Right lobe of liver (tissue), 6 donors: ENCODE results near the gene MYO1D. TPM values are rescaled to one million over a fixed set of nuclear protein-coding genes. Genes with fewer than 3 reads are reported as not detected.

ENCODE experiments used
- ATAC-seq, 4 donors: fragments of 200-7000 bp; cut with Tn5 transposase; one replicate each; pipeline ENCODE4 v1.9.1; 2020; ENCODE audit warnings: mild to moderate bottlenecking in 4 of 4, moderate library complexity in 4 of 4
- DNase-seq, 3 donors: peaks; one replicate each; pipeline ENCODE4 v3.0.0-alpha.2; 2020
- H3K27ac ChIP-seq, 3 donors: fragments of 200-600 bp; one replicate each; pipeline ENCODE4 v1.8.0; 2022
- H3K27me3 ChIP-seq, 2 donors: fragments of 200-600 bp; one replicate each; pipeline ENCODE4 v1.8.0; 2022
- H3K36me3 ChIP-seq, 4 donors: fragments of 200-600 bp; sonication (generic) in 1 of 4; one replicate each; pipeline versions ENCODE4 v1.5.1 to v1.8.0; 2017 to 2022; ENCODE audit warnings: control low read depth in 1 of 4
- H3K4me1 ChIP-seq, 4 donors: fragments of 200-600 bp; sonication (generic) in 1 of 4; one replicate each; pipeline versions ENCODE4 v1.5.1 to v1.8.0; 2017 to 2022; ENCODE audit warnings: control low read depth in 1 of 4
- H3K4me3 ChIP-seq, 3 donors: fragments of 200-600 bp; one replicate each; pipeline ENCODE4 v1.8.0; 2022
- H3K9me3 ChIP-seq, 4 donors: fragments of 200-600 bp; sonication (generic) in 1 of 4; one replicate each; pipeline versions ENCODE4 v1.5.1 to v1.8.0; 2017 to 2022; ENCODE audit warnings: control low read depth in 1 of 4
- POLR2A ChIP-seq: fragments of 450-650 bp; IDR thresholded peaks from one replicate; pipeline ENCODE4 v1.6.1; 2017; ENCODE audit warnings: antibody characterized with exemption, mild to moderate bottlenecking
- WGBS: methylation state at CpG from one replicate; pipeline ENCODE4 v1.1.6; 2018; ENCODE audit warnings: low coverage, low lambda C conversion rate; ENCODE audit not compliant: insufficient coverage; ENCODE audit errors: missing lambda C conversion rate; 5-methylcytosine and 5-hydroxymethylcytosine counted together
- intact Hi-C, 2 donors: fragments of 100-400 bp; cut with DNase I; formaldehyde crosslinking; loops; one replicate each; pipeline versions ENCODE4 v1.11.2 to v1.14.1; 2022
- total RNA-seq, 6 experiments: library from RNA; depleted of rRNA in 2 of 6; stranded (reverse); fragments of >200 nt in 2 of 6; fragmentation: NEBNext Ultra II Directional in 3 of 6; extraction: Animal tissue kit (Norgen Biotek cat#: 25700) in 3 of 6; gene quantifications; one replicate each; pipeline versions ENCODE4 v1.1.0 to v1.2.4, GENCODE V29; 2016 to 2023
- TF ChIP-seq, protein P1 (sequence below), 4 donors: fragments of 200-600 bp in 3 of 4; fragments of 450-650 bp in 1 of 4; IDR thresholded peaks; one replicate each; pipeline versions ENCODE4 v1.5.1 to v1.8.0; 2016 to 2022; ENCODE audit warnings: antibody characterized with exemption in 4 of 4, mild to moderate bottlenecking in 2 of 4
- donor health status: DM: no; HTN: yes; CAD: no.
- donor health status: DM: no; HTN: no; CAD: no.
- donor health status: DM: no; HTN: no; CAD: no.
- donor health status: DM: no; HTN: yes; CAD: no.
- donor health status: DM: no; HTN: yes; CAD: no.

MYO1D gene
- total RNA-seq, 6 experiments from 2014 or later: 17.6 to 25.7 (median 21.0) TPM

DNA sequence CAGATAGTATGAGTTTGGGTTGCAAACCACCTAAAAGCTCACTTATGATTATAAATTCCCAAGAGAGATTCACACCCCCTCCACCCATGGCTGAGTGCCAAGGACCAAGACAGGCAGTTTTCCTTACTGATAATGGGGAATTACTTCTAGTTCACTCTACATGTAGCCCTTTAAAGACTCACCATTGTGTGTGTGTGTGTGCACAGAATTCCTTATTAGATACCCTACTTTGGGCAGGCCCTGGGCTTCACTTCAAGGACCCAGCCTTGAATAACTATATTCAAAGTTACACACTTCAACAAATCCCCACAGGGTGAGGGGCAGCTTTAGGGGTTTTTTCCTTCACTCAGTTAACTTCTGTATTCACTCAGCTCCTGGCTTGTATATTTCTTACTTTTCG lies 143.5 kb downstream of the MYO1D start:
- DNase-seq (no peak), ATAC-seq (no peak)
- intact Hi-C loops: no loop called here
- Histone ChIP-seq H3K9me3 (no peaks in the 10 kb centered on the region), H3K36me3 (no peaks in the 10 kb centered on the region), H3K27ac (no peak overlapping the region), H3K4me1 (no peaks in the 10 kb centered on the region), H3K27me3 (no peaks in the 10 kb centered on the region), H3K4me3 (no peak overlapping the region)
- WGBS: 100% methylated on average over 1 of the region's 1 CpG
- TF ChIP-seq, protein P1, sequence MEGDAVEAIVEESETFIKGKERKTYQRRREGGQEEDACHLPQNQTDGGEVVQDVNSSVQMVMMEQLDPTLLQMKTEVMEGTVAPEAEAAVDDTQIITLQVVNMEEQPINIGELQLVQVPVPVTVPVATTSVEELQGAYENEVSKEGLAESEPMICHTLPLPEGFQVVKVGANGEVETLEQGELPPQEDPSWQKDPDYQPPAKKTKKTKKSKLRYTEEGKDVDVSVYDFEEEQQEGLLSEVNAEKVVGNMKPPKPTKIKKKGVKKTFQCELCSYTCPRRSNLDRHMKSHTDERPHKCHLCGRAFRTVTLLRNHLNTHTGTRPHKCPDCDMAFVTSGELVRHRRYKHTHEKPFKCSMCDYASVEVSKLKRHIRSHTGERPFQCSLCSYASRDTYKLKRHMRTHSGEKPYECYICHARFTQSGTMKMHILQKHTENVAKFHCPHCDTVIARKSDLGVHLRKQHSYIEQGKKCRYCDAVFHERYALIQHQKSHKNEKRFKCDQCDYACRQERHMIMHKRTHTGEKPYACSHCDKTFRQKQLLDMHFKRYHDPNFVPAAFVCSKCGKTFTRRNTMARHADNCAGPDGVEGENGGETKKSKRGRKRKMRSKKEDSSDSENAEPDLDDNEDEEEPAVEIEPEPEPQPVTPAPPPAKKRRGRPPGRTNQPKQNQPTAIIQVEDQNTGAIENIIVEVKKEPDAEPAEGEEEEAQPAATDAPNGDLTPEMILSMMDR (IDR thresholded peaks at IDR 0.05): no peak

DNA sequence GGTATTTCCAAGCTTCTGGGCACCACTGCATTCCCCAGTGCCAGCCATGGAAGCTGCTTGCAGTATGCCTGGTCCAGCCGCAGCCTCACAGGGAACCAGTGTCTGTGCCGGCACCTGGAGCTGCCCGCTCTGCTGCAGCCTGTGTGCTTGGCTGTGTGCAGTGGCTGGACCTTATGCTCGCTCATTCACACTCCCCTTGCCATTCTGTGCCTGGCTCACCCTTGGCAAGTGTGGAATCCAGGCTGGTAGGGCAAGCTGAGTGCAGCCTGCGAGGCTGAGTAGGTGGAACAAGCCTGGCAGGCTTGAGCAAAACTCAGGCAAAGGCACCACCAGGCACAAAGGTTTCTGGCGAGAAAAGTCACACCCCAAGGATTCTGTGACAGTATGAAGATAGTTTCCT lies 144.0 kb downstream of the MYO1D start:
- Histone ChIP-seq H3K4me3 (no peak overlapping the region), H3K27ac (no peak overlapping the region), H3K9me3 (no peaks in the 10 kb centered on the region), H3K36me3 (no peaks in the 10 kb centered on the region), H3K27me3 (no peaks in the 10 kb centered on the region), H3K4me1 (no peaks in the 10 kb centered on the region)
- WGBS: 56% methylated on average over 3 of the region's 6 CpGs
- TF ChIP-seq POLR2A: no peak
- TF ChIP-seq, protein P1 (IDR thresholded peaks at IDR 0.05): no peak
- DNase-seq: no peak
- ATAC-seq: no peak
- intact Hi-C loops: no loop called here

DNA sequence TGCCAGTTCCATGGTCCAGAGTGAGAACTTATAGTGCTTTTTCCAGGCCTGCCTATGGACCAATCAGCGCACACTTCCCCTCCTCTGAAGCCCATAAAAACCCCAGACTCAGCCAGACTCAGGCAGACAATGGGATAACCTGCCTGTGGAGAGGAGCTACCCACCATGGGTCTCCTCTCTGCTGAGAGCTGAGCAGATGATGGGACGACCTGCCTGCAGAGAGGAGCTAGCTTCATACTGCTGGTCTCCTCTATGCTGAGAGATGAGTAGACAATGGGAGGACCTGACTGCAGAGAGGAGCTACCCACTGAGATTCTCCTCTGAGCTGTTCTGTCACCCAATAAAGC lies 144.7 kb downstream of the MYO1D start:
- no peak for ATAC-seq
- no peak for DNase-seq
- Histone ChIP-seq H3K9me3 (no peaks in the 10 kb centered on the region), H3K4me3 (no peak overlapping the region), H3K27ac (no peak overlapping the region), H3K36me3 (no peaks in the 10 kb centered on the region), H3K27me3 (no peaks in the 10 kb centered on the region), H3K4me1 (no peaks in the 10 kb centered on the region)
- TF ChIP-seq POLR2A: no peak
- TF ChIP-seq, protein P1 (IDR thresholded peaks at IDR 0.05): no peak
- intact Hi-C loops: no loop called here
- 100% methylated on average over 1 of the region's 2 CpGs for WGBS

DNA sequence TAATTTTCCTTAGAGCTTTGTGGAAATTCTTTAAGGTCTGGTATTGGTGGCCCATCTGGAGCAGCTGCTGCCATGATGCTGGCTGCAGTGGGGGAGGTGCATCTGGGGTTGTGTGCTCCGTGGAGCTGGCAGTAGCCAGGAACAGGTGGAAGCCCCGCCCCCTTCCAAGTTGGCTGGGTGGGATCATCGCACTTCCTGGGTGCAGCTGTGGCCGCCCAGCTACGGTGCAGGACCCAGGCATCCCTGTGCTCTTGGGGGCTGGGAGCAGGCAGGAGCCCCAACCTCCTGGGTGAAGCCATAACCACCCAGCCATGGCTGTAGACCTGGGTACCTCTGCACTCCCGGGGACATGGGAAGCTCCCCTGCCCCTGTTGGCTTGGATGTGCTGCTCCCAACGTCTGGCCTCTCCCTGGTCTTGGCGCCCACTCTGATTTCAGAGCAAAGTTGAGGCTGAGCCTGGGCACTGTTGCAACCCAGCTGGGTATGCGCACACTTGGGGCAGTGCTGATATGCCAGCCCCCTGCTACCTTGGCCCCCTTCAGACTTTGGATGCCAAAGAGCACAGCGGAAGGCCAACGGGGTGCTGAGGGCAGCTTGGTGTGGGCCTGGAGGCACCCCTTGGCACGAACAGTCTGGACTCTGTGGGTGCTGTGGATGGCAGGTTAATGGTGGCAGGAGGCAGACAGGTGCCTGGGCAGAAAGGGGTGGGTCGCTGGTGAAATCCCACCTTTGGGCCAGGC lies 145.2 kb downstream of the MYO1D start:
- no peak for ATAC-seq
- Histone ChIP-seq H3K4me3 (no peak overlapping the region), H3K9me3 (no peaks in the 10 kb centered on the region), H3K4me1 (no peaks in the 10 kb centered on the region), H3K27ac (no peak overlapping the region), H3K36me3 (no peaks in the 10 kb centered on the region), H3K27me3 (no peaks in the 10 kb centered on the region)
- TF ChIP-seq POLR2A: no peak
- TF ChIP-seq, protein P1 (IDR thresholded peaks at IDR 0.05): no peak
- 90% methylated on average over 2 of the region's 13 CpGs for WGBS
- DNase-seq: no peak
- intact Hi-C loops: no loop called here

DNA sequence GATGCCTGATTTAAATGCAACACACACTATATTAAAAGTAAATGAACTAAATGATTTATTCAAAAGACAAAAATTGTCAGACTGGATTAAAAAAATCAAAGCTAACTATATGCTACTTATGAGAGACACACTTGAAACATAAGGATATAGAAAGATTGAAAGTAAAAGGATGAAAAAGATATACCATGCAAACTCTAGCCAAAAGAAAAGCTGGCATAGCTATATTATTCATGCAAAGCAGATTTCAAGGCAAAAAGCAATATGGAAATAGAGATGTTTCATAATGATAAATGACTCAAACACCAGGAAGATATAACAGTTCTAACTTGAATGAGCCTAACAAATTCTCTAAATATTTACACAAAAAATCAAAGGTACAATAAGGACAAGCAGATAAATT lies 149.2 kb downstream of the MYO1D start:
- Histone ChIP-seq H3K27ac (no peak overlapping the region), H3K4me1 (no peaks in the 10 kb centered on the region), H3K36me3 (no peaks in the 10 kb centered on the region), H3K27me3 (no peaks in the 10 kb centered on the region), H3K9me3 (no peaks in the 10 kb centered on the region), H3K4me3 (no peak overlapping the region)
- TF ChIP-seq, protein P1 (IDR thresholded peaks at IDR 0.05): no peak
- no peak for TF ChIP-seq POLR2A
- no peak for DNase-seq
- intact Hi-C loops: no loop called here
- ATAC-seq: no peak
